GM10266 (cell line): Measurements from ENCODE around the gene ADCY9.

Experiments used
- DNase-seq: peaks from one replicate; pipeline ENCODE4 v3.0.0; 2012; ENCODE audit errors: extremely low spot score
- CTCF ChIP-seq: IDR thresholded peaks from 2 replicates; pipeline ENCODE4 v1.5.1; 2012; ENCODE audit warnings: mild to moderate bottlenecking, low read depth; ENCODE audit not compliant: control insufficient read depth, insufficient read depth; ENCODE audit errors: missing control alignments

The ADCY9 gene

GRCh38 chr16:3992297-3993051, 123.8 kb downstream of the ADCY9 start:
- no peak for TF ChIP-seq CTCF
- DNase-seq = no peak

GRCh38 chr16:3988824-3989223, 127.4 kb downstream of the ADCY9 start:
- TF ChIP-seq CTCF = no peak
- no peak for DNase-seq

GRCh38 chr16:3988011-3988410, 128.2 kb downstream of the ADCY9 start:
- DNase-seq = no peak
- TF ChIP-seq CTCF = no peak

- no peak for TF ChIP-seq CTCF
- DNase-seq = no peak
Observed at GRCh38 chr16:3987231-3987630, 129.0 kb downstream of the ADCY9 start.

DNA sequence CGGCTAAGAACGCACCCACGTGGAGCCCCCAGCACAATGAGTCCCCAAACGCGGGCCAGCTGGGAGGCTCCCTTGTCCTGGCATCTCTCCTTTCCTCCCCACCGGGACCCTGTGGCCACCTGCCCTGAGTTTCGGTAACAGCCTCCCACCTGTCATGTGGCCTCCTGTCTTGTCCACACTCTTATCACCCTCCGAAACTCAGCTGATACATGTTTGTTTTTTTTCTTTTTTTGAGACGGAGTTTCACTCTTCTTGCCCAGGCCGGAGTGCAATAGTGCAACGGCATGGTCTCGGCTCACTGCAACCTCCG, 130.1 kb downstream of the ADCY9 start:
- TF ChIP-seq CTCF = no peak
- DNase-seq = no peak

GRCh38 chr16:3984111-3985060, 131.9 kb downstream of the ADCY9 start:
- no peak for DNase-seq
- no peak for TF ChIP-seq CTCF

- peak; percentile 76 for DNase-seq
- peak; percentile 66 for TF ChIP-seq CTCF
Observed at GRCh38 chr16:3983081-3983520, 133.1 kb downstream of the ADCY9 start.
